NCI-H1417 treated with DMSO at 0.1 percent for 48 hours (cell line): ENCODE measurements around the gene SLC4A1.

Experiments used
- DNase-seq: peaks from one replicate; lab custom pipeline; 2025; lab: John Stamatoyannopoulos, UW

The SLC4A1 gene

GRCh38 chr17:44283344-44284023 lies 15.5 kb upstream of the SLC4A1 start:
- DNase-seq = no peak

- no peak for DNase-seq
These were observed 14.3 kb upstream of the SLC4A1 start for GRCh38 chr17:44282264-44282663.

- DNase-seq = no peak
These were observed 13.6 kb upstream of the SLC4A1 start for GRCh38 chr17:44281570-44281969.

DNA sequence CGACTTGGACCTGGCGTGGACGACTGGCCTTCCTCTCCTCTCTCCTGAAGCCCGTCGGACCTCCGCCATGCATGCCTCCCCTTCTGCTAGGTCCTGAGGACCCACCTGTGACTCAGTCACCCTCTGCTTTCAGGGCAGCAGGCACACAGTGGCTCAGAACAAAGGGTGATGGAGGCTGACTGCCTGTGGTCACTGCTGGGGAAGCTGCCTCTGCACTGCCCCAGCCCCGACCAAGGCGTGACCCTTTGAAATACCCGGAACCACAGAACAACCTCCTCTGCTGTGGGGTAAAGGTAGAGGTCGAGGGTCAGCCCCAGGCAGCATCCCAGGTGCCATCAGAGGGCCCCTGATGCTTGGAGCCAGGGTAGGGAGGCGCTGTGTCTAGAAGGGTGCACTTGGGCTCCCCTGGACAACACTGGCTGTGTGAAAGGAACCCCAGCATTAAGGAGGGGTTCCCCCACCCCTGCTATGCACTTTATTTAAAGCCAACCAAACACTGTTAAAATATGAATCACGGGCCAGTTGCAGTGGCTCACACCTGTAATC lies 12.5 kb upstream of the SLC4A1 start:
- no peak for DNase-seq

GRCh38 chr17:44279666-44280391 lies 11.9 kb upstream of the SLC4A1 start:
- no peak for DNase-seq

- DNase-seq = no peak
These were observed 11.4 kb upstream of the SLC4A1 start for GRCh38 chr17:44279346-44279665.

- no peak for DNase-seq
These were observed 10.0 kb upstream of the SLC4A1 start for GRCh38 chr17:44277976-44278375.

GRCh38 chr17:44273607-44274006 lies 5.7 kb upstream of the SLC4A1 start:
- no peak for DNase-seq

GRCh38 chr17:44272954-44273353 lies 5.0 kb upstream of the SLC4A1 start:
- DNase-seq = no peak

GRCh38 chr17:44272321-44272951 lies 4.5 kb upstream of the SLC4A1 start:
- DNase-seq = no peak

DNA sequence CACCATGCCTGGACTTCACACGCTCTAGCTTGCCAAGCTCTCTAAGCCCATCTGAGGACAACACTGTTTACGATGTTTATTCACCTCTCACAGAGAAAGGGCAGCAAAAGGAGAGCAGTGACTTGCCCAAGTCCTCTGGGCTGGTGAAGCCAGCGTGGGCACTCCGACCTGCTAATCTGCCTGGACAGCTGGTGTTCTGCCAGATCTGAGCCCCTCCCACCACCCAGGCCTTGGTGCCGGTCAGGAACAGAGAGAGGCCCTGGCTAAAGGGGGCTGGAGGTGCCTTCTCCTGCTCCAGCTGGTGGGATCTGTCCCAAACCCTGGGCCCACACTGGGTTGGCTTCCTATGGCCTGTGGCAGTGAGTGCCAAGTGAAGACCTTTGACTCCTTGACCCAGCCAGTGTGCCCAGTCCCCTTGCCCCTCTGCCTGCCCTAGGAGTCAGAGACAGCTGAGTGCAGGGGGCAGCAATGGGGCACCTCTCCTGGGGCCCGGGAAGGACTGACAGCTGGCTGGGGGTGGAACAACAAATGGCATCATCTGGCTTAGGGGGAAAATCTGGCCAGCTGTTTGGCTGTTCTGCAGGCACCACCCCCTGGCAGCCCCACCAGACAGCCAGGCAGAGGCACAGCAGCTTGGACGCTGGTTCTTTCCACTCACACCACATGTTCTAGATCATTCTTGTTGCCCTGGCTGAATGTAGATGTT lies 1.8 kb upstream of the SLC4A1 start:
- no peak for DNase-seq

- DNase-seq = no peak
These were observed 987 bp upstream of the SLC4A1 start for GRCh38 chr17:44268709-44269534.

GRCh38 chr17:44267165-44267455 lies 825 bp downstream of the SLC4A1 start:
- no peak for DNase-seq

GRCh38 chr17:44266402-44267164 lies 1.4 kb downstream of the SLC4A1 start:
- no peak for DNase-seq

DNA sequence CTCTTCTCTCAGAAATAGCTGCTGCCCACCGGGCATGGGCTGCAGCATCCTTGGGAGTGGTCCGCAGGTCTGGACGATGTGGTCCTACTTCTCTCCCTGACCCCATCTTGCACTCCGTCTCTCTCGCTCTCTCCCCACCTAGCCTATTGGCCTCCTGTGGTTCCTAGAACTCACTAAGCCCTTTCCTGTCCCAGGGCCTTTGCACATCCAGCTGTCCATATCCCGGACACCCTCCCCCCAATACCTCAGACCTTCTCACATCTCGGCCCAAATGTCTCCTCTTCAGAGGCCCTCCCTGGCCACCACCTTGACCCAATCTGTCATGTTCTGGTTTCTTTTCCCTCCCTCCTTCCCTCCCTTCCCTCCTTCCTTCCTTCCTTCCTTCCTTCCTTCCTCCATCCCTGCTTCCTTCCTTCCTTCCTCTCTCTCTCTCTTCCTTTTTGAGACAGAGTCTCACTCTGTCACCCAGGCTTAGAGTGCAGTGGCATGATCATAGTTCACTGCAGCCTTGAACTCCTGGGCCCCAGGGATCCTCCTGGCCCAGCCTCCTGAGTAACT lies 4.5 kb downstream of the SLC4A1 start:
- DNase-seq = no peak

DNA sequence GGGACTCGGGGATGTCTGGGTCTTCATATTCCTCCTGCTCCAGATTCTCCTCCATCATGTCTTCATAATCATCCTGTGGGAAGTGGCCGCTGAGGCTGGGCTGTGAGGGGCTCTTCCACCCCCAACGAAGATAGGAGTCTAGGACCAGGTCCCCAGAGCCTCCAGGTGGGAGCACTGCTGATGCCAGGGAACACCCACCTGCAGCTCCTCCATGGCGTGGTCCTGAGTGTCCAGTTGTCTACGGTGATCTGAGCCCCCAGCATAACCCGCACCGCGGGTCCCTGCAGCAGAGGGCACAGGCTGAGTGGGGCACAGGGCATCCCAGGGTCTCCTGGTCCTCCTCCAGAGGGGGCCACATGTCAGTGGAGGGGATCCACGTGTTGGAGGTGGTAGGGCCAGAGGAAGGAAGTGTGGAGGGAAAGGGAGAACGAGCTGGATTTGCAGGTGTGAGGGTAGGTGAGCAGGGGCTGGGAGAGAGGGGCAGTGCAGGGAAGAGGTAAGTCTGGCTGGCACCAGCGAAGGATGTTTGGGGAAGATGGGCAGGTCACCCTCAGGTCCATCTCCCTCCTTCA lies 5.2 kb downstream of the SLC4A1 start:
- DNase-seq = no peak

DNA sequence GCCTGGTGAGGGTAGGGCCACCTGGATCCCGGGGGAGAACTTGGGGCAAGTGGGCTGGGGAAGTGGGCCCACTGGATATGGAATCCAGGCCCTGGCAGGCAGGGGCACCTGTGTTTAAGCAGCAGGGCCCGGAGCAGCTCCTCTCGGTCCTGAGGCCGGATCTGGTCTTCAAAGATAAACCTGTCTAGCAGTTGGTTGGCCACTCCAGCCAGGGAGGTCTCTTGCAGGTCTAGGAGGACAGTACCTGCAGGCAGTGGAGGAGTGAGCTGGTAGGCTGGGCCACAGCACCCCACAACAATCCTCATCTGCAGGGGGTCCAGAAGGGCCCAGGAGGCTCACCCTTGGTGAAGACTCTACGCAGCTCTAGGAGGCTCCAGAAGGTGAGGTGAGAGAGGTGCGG lies 7.6 kb downstream of the SLC4A1 start:
- no peak for DNase-seq

- no peak for DNase-seq
These were observed 9.1 kb downstream of the SLC4A1 start for GRCh38 chr17:44258811-44259351.

- no peak for DNase-seq
These were observed 9.8 kb downstream of the SLC4A1 start for GRCh38 chr17:44257815-44258760.
